VCaP (cell line): ENCODE data around the gene PIK3C2G.

Source experiments
- H3K27ac ChIP-seq: fragments of 450-650 bp; 2 replicates; pipeline ENCODE4 v1.5.1; 2017
- TF ChIP-seq, protein P1 (sequence below): fragments of 450-650 bp; conservative IDR thresholded peaks from 2 replicates; pipeline ENCODE4 v1.5.1; 2017; ENCODE audit warnings: mild to moderate bottlenecking, moderate library complexity

Gene PIK3C2G

DNA sequence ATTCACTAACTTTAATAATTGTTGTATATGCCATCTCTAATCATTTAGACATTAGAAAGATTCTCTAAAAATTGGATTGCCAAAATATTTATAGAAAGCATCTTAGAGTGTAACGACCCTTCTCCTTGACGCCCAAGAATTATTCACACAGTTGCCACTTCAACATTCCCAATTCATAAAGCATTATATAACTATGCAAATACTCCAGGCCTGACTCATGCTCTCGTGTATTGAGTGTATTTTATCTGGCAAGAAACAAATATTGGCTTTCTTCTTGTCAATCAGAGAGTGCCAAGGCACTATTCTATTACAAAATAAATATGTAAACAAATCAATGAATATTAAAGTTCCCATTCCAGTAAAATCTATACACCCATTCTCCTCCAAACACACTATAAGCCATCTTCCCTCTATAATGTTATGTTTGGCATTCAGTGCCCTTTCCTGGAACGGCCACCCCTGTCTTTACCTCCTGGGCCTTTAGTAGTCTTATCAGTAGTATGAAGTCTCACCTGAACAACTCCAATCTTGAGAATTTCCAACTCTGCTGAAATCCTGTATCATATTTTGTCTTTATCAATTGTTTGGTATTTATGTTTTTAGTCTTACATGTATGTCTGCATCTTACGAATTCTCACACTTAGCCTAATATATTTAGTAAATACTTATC is 182.6 kb downstream of the PIK3C2G start:
- no peak overlapping the region for H3K27ac ChIP-seq

DNA sequence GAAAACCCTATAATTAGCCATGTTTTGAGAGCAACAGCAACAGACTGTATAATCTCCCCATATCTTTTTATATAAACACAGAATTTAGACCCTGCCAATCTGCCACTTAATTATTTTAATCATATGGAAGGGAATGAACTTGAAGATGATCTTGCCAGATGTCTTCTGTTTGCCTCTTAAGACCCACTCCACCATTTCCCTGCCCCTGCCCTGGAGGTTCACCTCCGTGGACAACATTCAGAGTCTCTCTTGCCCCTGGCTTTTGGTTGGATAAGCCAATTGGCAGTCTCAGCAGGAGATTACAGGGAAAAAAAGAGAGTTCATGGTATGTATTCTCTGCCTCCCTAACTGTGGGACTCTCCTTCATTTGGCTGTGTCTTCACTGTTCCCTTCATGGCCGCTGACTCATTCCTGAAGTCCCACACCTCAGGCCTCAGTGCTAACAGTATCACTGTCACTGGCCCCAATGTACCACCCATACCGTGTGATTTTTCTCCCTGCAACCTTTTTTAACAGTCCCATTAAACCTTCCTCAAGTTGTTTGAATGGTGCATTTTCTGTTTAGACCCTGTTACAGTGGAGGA is 184.8 kb downstream of the PIK3C2G start:
- TF ChIP-seq, protein P1, sequence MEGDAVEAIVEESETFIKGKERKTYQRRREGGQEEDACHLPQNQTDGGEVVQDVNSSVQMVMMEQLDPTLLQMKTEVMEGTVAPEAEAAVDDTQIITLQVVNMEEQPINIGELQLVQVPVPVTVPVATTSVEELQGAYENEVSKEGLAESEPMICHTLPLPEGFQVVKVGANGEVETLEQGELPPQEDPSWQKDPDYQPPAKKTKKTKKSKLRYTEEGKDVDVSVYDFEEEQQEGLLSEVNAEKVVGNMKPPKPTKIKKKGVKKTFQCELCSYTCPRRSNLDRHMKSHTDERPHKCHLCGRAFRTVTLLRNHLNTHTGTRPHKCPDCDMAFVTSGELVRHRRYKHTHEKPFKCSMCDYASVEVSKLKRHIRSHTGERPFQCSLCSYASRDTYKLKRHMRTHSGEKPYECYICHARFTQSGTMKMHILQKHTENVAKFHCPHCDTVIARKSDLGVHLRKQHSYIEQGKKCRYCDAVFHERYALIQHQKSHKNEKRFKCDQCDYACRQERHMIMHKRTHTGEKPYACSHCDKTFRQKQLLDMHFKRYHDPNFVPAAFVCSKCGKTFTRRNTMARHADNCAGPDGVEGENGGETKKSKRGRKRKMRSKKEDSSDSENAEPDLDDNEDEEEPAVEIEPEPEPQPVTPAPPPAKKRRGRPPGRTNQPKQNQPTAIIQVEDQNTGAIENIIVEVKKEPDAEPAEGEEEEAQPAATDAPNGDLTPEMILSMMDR: no peak
- H3K27ac ChIP-seq: no peak overlapping the region

More for the DNA sequence above, 182.6 kb downstream of the PIK3C2G start:
- TF ChIP-seq, protein P1: no peak

DNA sequence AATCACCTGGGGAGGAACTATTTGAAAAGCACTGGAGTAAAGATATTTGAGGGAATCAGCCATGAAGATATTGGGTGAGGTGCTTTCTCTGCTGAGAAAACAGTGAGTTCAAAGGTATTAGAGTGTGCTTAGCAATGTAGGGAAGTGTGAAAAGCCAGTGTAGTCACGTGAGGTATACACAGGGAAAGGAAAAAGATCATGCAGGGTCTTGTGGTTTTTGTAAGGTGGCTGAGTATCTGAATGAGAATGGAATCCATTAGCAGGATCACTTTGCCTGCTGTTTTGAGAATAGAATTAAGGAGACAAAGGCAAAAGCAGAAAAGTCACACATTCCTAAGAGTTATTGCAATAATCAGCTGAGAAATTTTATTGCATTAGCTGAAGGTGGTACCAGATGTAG is 193.0 kb downstream of the PIK3C2G start:
- no peak overlapping the region for H3K27ac ChIP-seq
- TF ChIP-seq, protein P1: no peak

GRCh38 chr12:18456344-18456743 is 195.0 kb downstream of the PIK3C2G start:
- TF ChIP-seq, protein P1: no peak
- no peak overlapping the region for H3K27ac ChIP-seq

DNA sequence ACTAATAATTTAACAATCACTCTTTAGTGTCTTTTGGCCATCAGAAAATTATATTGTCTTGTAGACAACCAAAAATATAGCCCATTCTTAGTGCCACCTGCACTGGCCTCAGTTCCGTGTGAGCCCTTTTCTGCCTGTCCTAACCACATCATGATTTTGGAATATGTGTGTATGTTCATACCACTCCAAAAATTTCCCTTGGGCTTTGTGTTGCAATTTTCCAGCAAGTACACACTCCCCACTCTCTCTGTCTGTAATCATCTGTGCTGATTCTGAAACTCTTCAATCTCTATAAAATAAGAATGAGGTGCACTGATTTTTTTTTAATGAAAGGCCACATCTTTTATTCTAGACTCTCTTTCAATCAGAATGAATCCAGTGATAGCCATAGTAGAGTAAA is 196.0 kb downstream of the PIK3C2G start:
- no peak overlapping the region for H3K27ac ChIP-seq
- TF ChIP-seq, protein P1: no peak

- TF ChIP-seq, protein P1: no peak
- no peak overlapping the region for H3K27ac ChIP-seq
Observed at GRCh38 chr12:18461758-18462157, 200.4 kb downstream of the PIK3C2G start.

DNA sequence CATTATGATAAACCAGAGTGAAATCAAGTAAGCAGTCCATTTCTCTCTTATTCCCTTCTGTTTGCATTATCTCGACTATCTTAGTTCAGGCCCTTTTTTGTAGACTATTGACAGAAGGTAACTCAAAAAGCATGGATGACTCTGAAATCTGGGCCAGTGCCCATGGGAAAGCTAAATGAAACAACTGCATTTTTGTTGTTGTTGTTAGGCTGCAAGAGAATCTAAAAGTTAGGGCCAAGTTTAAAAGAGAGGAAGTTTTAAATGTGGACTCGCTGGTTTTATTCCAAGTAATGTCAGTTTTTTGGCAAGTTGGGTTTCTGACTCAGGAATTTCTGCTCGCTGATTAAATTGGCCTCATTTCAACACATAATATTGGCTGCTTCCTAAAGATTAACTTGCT is 201.1 kb downstream of the PIK3C2G start:
- TF ChIP-seq, protein P1: no peak
- H3K27ac ChIP-seq: no peak overlapping the region
